Measurements from ENCODE around the gene USP28. TPM values are rescaled to one million over a fixed set of nuclear protein-coding genes. Genes with fewer than 3 reads are reported as not detected.
A peak's percentile ranks its signal among the peaks of the same experiment; 100 is the strongest.

USP28 gene
- total RNA-seq, 4 donors from 2014 or later, result 13.4 to 19.6 (median 14.1) TPM

GRCh38 chr11:113896156-113896879 lies 20.9 kb upstream of the USP28 start:
- Histone ChIP-seq H3K27ac (no peak overlapping the region), H3K27me3 (no peaks in the 10 kb centered on the region), H3K4me1 (no peaks in the 10 kb centered on the region), H3K9me3 (no peaks in the 10 kb centered on the region), H3K4me3 (no peak overlapping the region), H3K36me3 (no peaks in the 10 kb centered on the region)
- TF ChIP-seq CTCF (IDR thresholded peaks at IDR 0.05), result peak; percentile 31 to 77
- no peak for TF ChIP-seq POLR2A (IDR thresholded peaks at IDR 0.05)
- peak in 1 of 2 donors; percentile 35 for DNase-seq (ENCODE audit: low spot score in 2 of 2)
- 23% methylated on average over 10 of the region's 10 CpGs for WGBS

GRCh38 chr11:113895367-113896155 lies 20.2 kb upstream of the USP28 start:
- TF ChIP-seq EP300 (IDR thresholded peaks at IDR 0.05) (no peak), CTCF (IDR thresholded peaks at IDR 0.05) (no peak), POLR2AphosphoS5 (IDR thresholded peaks at IDR 0.05) (no peak), POLR2A (IDR thresholded peaks at IDR 0.05) (no peak)
- WGBS, result 70% methylated on average over 10 of the region's 10 CpGs
- Histone ChIP-seq H3K27me3 (no peaks in the 10 kb centered on the region), H3K27ac (no peak overlapping the region), H3K4me1 (no peaks in the 10 kb centered on the region), H3K4me3 (no peak overlapping the region), H3K9me3 (no peaks in the 10 kb centered on the region), H3K36me3 (no peaks in the 10 kb centered on the region)
- DNase-seq (ENCODE audit: low spot score in 2 of 2), result peak in 1 of 2 donors; percentile 29

GRCh38 chr11:113894421-113894996 lies 19.1 kb upstream of the USP28 start:
- no peak overlapping the region for H3K4me3 ChIP-seq
- H3K36me3 ChIP-seq, result no peaks in the 10 kb centered on the region
- H3K27me3 ChIP-seq, result no peaks in the 10 kb centered on the region
- DNase-seq (ENCODE audit: low spot score in 2 of 2), result peak in 1 of 2 donors; percentile 7
- 73% methylated on average over 9 of the region's 9 CpGs for WGBS
- TF ChIP-seq POLR2A (IDR thresholded peaks at IDR 0.05) (no peak), EP300 (IDR thresholded peaks at IDR 0.05) (no peak), CTCF (IDR thresholded peaks at IDR 0.05) (no peak), POLR2AphosphoS5 (IDR thresholded peaks at IDR 0.05) (no peak)
- H3K4me1 ChIP-seq, result no peaks in the 10 kb centered on the region
- no peaks in the 10 kb centered on the region for H3K9me3 ChIP-seq
- no peak overlapping the region for H3K27ac ChIP-seq

- H3K9me3 ChIP-seq, result no peaks in the 10 kb centered on the region
- no peak for DNase-seq (ENCODE audit: low spot score in 2 of 2)
- TF ChIP-seq EP300 (IDR thresholded peaks at IDR 0.05) (no peak), POLR2A (IDR thresholded peaks at IDR 0.05) (no peak), POLR2AphosphoS5 (IDR thresholded peaks at IDR 0.05) (no peak), CTCF (IDR thresholded peaks at IDR 0.05) (no peak)
- H3K27ac ChIP-seq, result no peak overlapping the region
- no peaks in the 10 kb centered on the region for H3K4me1 ChIP-seq
- no peak overlapping the region for H3K4me3 ChIP-seq
- H3K27me3 ChIP-seq, result no peaks in the 10 kb centered on the region
- H3K36me3 ChIP-seq, result no peaks in the 10 kb centered on the region
Measured at GRCh38 chr11:113888848-113889247, 13.5 kb upstream of the USP28 start.

GRCh38 chr11:113885897-113886296 lies 10.5 kb upstream of the USP28 start:
- Histone ChIP-seq H3K4me1 (no peaks in the 10 kb centered on the region), H3K9me3 (no peaks in the 10 kb centered on the region), H3K27me3 (no peaks in the 10 kb centered on the region), H3K36me3 (no peaks in the 10 kb centered on the region), H3K27ac (no peak overlapping the region), H3K4me3 (no peak overlapping the region)
- 42% methylated on average over 6 of the region's 6 CpGs for WGBS
- DNase-seq (ENCODE audit: low spot score in 2 of 2), result no peak
- TF ChIP-seq EP300 (IDR thresholded peaks at IDR 0.05) (no peak), POLR2AphosphoS5 (IDR thresholded peaks at IDR 0.05) (no peak), POLR2A (IDR thresholded peaks at IDR 0.05) (no peak)
